K562 (cell line): ENCODE data around the gene HES5. TPM values are rescaled to one million over a fixed set of nuclear protein-coding genes. Genes with fewer than 3 reads are reported as not detected.

Source experiments
- ATAC-seq: fragments of 200-7000 bp; cut with Tn5 transposase; 3 replicates; pipeline ENCODE4 v1.9.1; 2020; ENCODE audit warnings: moderate library complexity
- BruUV-seq: library from RNA; stranded (reverse); fragments of 400-500 nt; replicated peaks from 2 replicates; lab custom pipeline; 2021; lab: Mats Ljungman, UMichigan
- CTCF ChIA-PET: fragments of 300-600 bp; formaldehyde crosslinking; extraction: SDS; loops from one replicate; lab custom pipeline; 2021; ENCODE audit warnings: low intra/inter-chr PET ratio; lab: Yijun Ruan, JAX
- POLR2A ChIA-PET: fragments of 300-600, 350-650 bp; sonication (Branson Sonifier 250); formaldehyde crosslinking; extraction: SDS; loops from one replicate; lab custom pipeline; 2021; ENCODE audit warnings: antibody characterized with exemption, inconsistent platforms; lab: Yijun Ruan, JAX
- DNase-seq, 4 experiments: peaks; one replicate each; pipeline versions ENCODE4 v3.0.0 to v3.0.0-alpha.2; 2011 to 2018; ENCODE audit warnings: low spot score in 3 of 4, mixed read lengths in 3 of 4; ENCODE audit errors: extremely low read depth in 1 of 4
- FAIRE-seq: peaks from 2 replicates; lab custom pipeline; 2011; peaks lifted over from hg19 to GRCh38; lab: Jason Lieb, UNC
- H2AFZ ChIP-seq: 2 replicates; pipeline ENCODE4 v1.6.0; 2011; ENCODE audit warnings: low read depth, low read length, control low read depth, inconsistent platforms
- H3K27ac ChIP-seq: fragments of 200-600 bp; 3 replicates; pipeline ENCODE4 v1.8.0; 2011; ENCODE audit warnings: low read depth, mild to moderate bottlenecking, control low read depth, inconsistent platforms, low read length, moderate library complexity, mixed read lengths; ENCODE audit errors: extremely low read depth
- H3K27me3 ChIP-seq, 2 experiments: fragments of 300-600 bp in 1 of 2; 2 replicates in 1 of 2; 3 replicates in 1 of 2; pipeline versions ENCODE4 v1.6.0 to v1.8.0; 2011; ENCODE audit warnings: inconsistent platforms in 2 of 2, low read length in 2 of 2, mild to moderate bottlenecking in 1 of 2, mixed read lengths in 1 of 2, moderate library complexity in 1 of 2; ENCODE audit not compliant: control insufficient read depth in 2 of 2, insufficient read depth in 2 of 2
- H3K36me3 ChIP-seq: fragments of 300-600 bp; 3 replicates; pipeline ENCODE4 v1.8.0; 2011; ENCODE audit warnings: mild to moderate bottlenecking, low read length, inconsistent platforms; ENCODE audit not compliant: control insufficient read depth, insufficient read depth
- H3K4me1 ChIP-seq, 2 experiments: fragments of 200-600 bp in 1 of 2; replicated peaks in 1 of 2; 2 replicates in 1 of 2; 3 replicates in 1 of 2; pipeline versions ENCODE4 v1.5.1 to v1.8.0; 2011; ENCODE audit warnings: inconsistent platforms in 2 of 2, low read length in 2 of 2, mild to moderate bottlenecking in 1 of 2, mixed read lengths in 1 of 2, moderate library complexity in 1 of 2; ENCODE audit not compliant: control insufficient read depth in 2 of 2, insufficient read depth in 2 of 2
- H3K4me2 ChIP-seq: 2 replicates; pipeline ENCODE4 v1.6.1; 2011; ENCODE audit warnings: low read length, control low read depth, inconsistent platforms, mixed read lengths; ENCODE audit not compliant: insufficient read depth
- H3K4me3 ChIP-seq: fragments of 200-600 bp; sonication (generic), shearing (Covaris generic); 2 replicates; pipeline ENCODE4 v1.5.1; 2016; ENCODE audit warnings: control low read depth, inconsistent platforms
- H3K79me2 ChIP-seq: fragments of 200-600 bp; 3 replicates; pipeline ENCODE4 v1.8.0; 2011; ENCODE audit warnings: low read length, inconsistent platforms; ENCODE audit not compliant: control insufficient read depth, insufficient read depth
- H3K9ac ChIP-seq, 2 experiments: 2 replicates each; pipeline versions ENCODE4 v1.6.0 to v1.6.1; 2011; ENCODE audit warnings: low read depth in 2 of 2, low read length in 2 of 2, control low read depth in 1 of 2, inconsistent platforms in 1 of 2, mild to moderate bottlenecking in 1 of 2, mixed read lengths in 1 of 2; ENCODE audit not compliant: insufficient read depth in 1 of 2
- H3K9me1 ChIP-seq: one replicate; pipeline ENCODE4 v1.6.0; 2011; ENCODE audit warnings: inconsistent platforms, mild to moderate bottlenecking, low read length, moderate library complexity; ENCODE audit not compliant: control insufficient read depth, insufficient read depth
- H3K9me3 ChIP-seq: replicated peaks from 2 replicates; pipeline ENCODE4 v1.5.1; 2011; ENCODE audit warnings: low read depth, low read length, inconsistent platforms; ENCODE audit not compliant: control insufficient read depth, insufficient read depth
- H4K20me1 ChIP-seq: replicated peaks from 2 replicates; pipeline ENCODE4 v1.6.1; 2011; ENCODE audit warnings: low read length, inconsistent platforms, mixed read lengths; ENCODE audit not compliant: control insufficient read depth, insufficient read depth
- BDP1 ChIP-seq: IDR thresholded peaks from 3 replicates; pipeline ENCODE4 v1.6.1; 2011; ENCODE audit not compliant: insufficient read length, insufficient read depth
- CCNT2 ChIP-seq: IDR thresholded peaks from 2 replicates; pipeline ENCODE4 v1.6.1; 2011; ENCODE audit warnings: borderline replicate concordance, low read depth, mild to moderate bottlenecking, moderate library complexity, mixed read lengths, low read length; ENCODE audit not compliant: insufficient read length; ENCODE audit errors: extremely low read depth
- CEBPB ChIP-seq: fragments of 450-650 bp; IDR thresholded peaks from 2 replicates; pipeline ENCODE4 v1.6.1; 2016; ENCODE audit warnings: missing genetic modification characterization, missing compliant biosample characterization
- ELF1 ChIP-seq: fragments of 200-800 bp; sonication (Bioruptor generic); IDR thresholded peaks from 2 replicates; pipeline ENCODE4 v1.6.1; 2016; ENCODE audit warnings: missing genetic modification characterization, missing compliant biosample characterization
- ETV5 ChIP-seq: sonication (generic); formaldehyde crosslinking; IDR thresholded peaks from 2 replicates; pipeline ENCODE4 v1.4.0; 2020; ENCODE audit warnings: low read depth, mild to moderate bottlenecking, missing genetic modification reagents
- KAT2B ChIP-seq: IDR thresholded peaks from one replicate; pipeline ENCODE4 v1.6.1; 2012; ENCODE audit warnings: low read depth, mild to moderate bottlenecking, control low read depth, inconsistent platforms, low read length, moderate library complexity
- POLR2G ChIP-seq: fragments of 200-400 bp; formaldehyde crosslinking; IDR thresholded peaks from 2 replicates; pipeline ENCODE4 v1.6.1; 2017; ENCODE audit warnings: low read depth, mild to moderate bottlenecking, antibody characterized with exemption, low read length, moderate library complexity
- PYGO2 ChIP-seq: fragments of 450-650 bp; IDR thresholded peaks from 2 replicates; pipeline ENCODE4 v1.6.1; 2016; ENCODE audit warnings: mild to moderate bottlenecking, missing genetic modification characterization, moderate library complexity, missing compliant biosample characterization
- RBFOX2 ChIP-seq: fragments of 200-400 bp; formaldehyde crosslinking; IDR thresholded peaks from 2 replicates; pipeline ENCODE4 v1.6.1; 2017; ENCODE audit warnings: low read depth, mild to moderate bottlenecking, low read length, moderate library complexity
- SRSF9 ChIP-seq: fragments of 200-400 bp; formaldehyde crosslinking; IDR thresholded peaks from 2 replicates; pipeline ENCODE4 v1.6.1; 2017; ENCODE audit warnings: low read depth, low read length, borderline replicate concordance
- SUPT5H ChIP-seq: fragments of 450-650 bp; IDR thresholded peaks from 2 replicates; pipeline ENCODE4 v1.6.1; 2016
- TEAD4 ChIP-seq, 2 experiments: sonication (generic) in 1 of 2; formaldehyde crosslinking in 1 of 2; IDR thresholded peaks; 2 replicates each; pipeline versions ENCODE4 v1.6.1 to v1.8.0; 2012 to 2022; ENCODE audit warnings: borderline replicate concordance in 1 of 2, inconsistent platforms in 1 of 2, low read length in 1 of 2, mild to moderate bottlenecking in 1 of 2, missing genetic modification reagents in 1 of 2
- WGBS: fragments of 100-300 bp; shearing (Covaris generic); methylation state at CpG from one replicate; pipeline ENCODE4 v1.1.6; 2016; ENCODE audit warnings: low coverage, mixed read lengths; ENCODE audit not compliant: insufficient coverage; ENCODE audit errors: missing lambda C conversion rate; 5-methylcytosine and 5-hydroxymethylcytosine counted together
- in situ Hi-C: fragments of 300-500 bp; cut with MboI; formaldehyde crosslinking; loops from 4 replicates; pipeline ENCODE4 v1.15.0; 2018; ENCODE audit warnings: inconsistent platforms, mixed read lengths
- intact Hi-C: fragments of 100-400 bp; cut with micrococcal nuclease; formaldehyde crosslinking; loops from 2 replicates; pipeline ENCODE4 v1.14.2; 2022
- polyA plus RNA-seq, 8 experiments: library from polyadenylated mRNA; depleted of rRNA in 4 of 8; stranded (reverse) in 5 of 8; unstranded in 3 of 8; fragments of >200 nt; fragmentation: Nextera tagmentation in 2 of 8; fragmentation: Illumina TruSeq in 1 of 8; extraction: Ambion mirVana in 2 of 8; extraction: Trizol in 1 of 8; gene quantifications; 2 replicates each; pipeline versions ENCODE4 v1.2.1 to v1.2.3, GENCODE V29; 2011 to 2014; ENCODE audit warnings: inconsistent platforms in 1 of 8, missing spikeins in 1 of 8
- total RNA-seq, 7 experiments: library from RNA; depleted of rRNA in 6 of 7; stranded (reverse); fragments of >200 nt in 6 of 7; fragmentation: Illumina TruSeq in 2 of 7; extraction: Trizol in 2 of 7; gene quantifications; 2 replicates each; pipeline versions ENCODE4 v1.2.1 to v1.2.3, GENCODE V29; 2011 to 2021; ENCODE audit warnings: low replicate concordance in 1 of 7

HES5 gene
- total and polyA plus RNA-seq, 9 of the 15 experiments (the other 6 are each of a cell fraction or from before 2014, with no cell fraction given) = not detected

DNA sequence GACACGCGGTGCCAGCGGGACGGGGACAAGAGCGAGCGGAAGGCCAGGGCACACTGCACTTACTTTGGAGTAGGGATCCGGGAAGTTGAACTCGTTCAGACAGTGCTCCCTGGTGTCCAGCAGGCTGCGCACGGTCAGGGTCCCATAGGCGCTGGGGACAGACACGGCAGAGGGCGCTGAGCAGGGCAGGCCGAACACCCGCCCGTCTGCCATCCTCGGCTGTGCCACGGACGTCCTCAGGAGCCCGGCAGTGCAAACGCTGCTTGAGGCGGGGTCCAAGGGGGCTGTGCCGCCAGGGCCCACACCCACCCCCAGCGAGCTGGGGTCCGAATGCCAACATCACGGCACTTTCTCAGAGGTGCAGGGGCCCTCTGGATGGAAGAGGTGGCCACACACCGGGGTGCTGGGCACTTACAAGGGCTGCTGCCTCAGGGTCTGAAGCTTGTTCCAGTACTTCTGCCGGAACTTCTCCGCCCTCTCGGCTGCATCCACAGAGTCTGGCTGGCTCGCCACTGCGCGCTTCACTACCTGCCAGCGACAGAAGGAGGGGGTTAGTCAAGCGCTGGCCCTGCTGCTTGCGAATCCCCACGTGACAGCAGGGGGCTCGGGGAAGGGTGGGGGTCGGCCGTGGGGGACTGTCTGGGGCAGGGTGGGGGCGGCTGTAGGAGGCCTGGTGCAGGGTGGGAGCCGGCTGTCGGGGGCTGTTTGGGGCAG, 16.0 kb downstream of the HES5 start:
- intact Hi-C loops = no loop called here
- Histone ChIP-seq H3K27ac (no peak overlapping the region), H3K36me3 (peaks cover 97% of the 10 kb centered on the region; the same call in 2 of the 3 replicates), H3K79me2 (no peaks in the 10 kb centered on the region), H4K20me1 (no peaks in the 10 kb centered on the region), H3K9me3 (no peaks in the 10 kb centered on the region), H2AFZ (no peak overlapping the region), H3K27me3 (no peaks in the 10 kb centered on the region), H3K4me1 (peaks cover 0 to 36% of the 10 kb centered on the region in 2 experiments; a peak in 1 of 5 replicates)
- POLR2A ChIA-PET = interaction anchor here (2.6 kb wide), 1 partner anchor 11 kb away, joined by 11 read pairs; the partner anchor contains the start of gene PANK4
- DNase-seq = no peak
- WGBS = 96% methylated on average over 37 of the region's 43 CpGs
- FAIRE-seq = no peak
- TF ChIP-seq POLR2G = peak; percentile 61
- no peak for TF ChIP-seq PYGO2
- TF ChIP-seq, all 486 proteins: peak for 1
- H3K9me1 ChIP-seq = peaks cover 5% of the 10 kb centered on the region
- no TSS peak for BruUV-seq
- H3K4me3 ChIP-seq = no peak overlapping the region
- in situ Hi-C loops = no loop called here
- CTCF ChIA-PET = no interaction called here
- ATAC-seq = no peak
- H3K4me2 ChIP-seq = no peak overlapping the region
- no peak overlapping the region for H3K9ac ChIP-seq

DNA sequence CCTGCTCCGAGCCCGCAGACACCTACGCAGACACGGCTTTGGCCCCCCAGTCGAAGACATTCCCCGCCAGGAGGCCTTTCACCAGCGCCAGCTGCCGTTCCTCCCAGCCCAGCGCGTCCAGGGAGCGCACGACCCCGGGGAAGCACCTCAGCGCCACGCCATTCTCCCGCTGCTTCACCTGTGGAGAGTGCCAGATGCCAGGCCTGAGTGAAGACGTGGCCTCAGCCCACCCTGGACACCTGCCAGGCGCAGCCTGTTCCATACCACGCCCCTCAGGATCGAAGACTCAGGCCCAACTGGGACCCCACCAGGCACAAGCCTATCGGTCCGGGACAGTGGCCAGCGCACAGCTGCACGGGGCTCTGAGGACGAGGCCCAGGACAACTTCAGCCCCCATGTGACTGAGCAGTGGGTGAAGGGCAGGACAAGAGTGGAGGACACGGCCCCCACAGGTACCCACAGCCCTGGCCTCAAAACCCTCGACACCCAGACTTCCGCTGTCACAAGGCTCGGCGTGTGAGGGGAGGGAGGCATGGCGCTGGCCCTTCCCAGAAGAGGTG, 17.1 kb downstream of the HES5 start:
- Histone ChIP-seq H3K9ac (0 out of 4 replicates have a peak overlapping the region, but pooled peaks of 1 of the 2 experiments have one; percentile 7), H3K36me3 (peaks cover 95% of the 10 kb centered on the region; the same call in 2 of the 3 replicates), H3K4me2 (no peak overlapping the region), H3K27me3 (no peaks in the 10 kb centered on the region), H3K9me1 (peaks cover 2% of the 10 kb centered on the region), H2AFZ (no peak overlapping the region), H3K9me3 (no peaks in the 10 kb centered on the region), H3K4me1 (peaks cover 0 to 37% of the 10 kb centered on the region in 2 experiments; a peak in 1 of 5 replicates), H3K4me3 (no peak overlapping the region), H3K27ac (no peak overlapping the region), H3K79me2 (no peaks in the 10 kb centered on the region), H4K20me1 (no peaks in the 10 kb centered on the region; the same call in 1 of the 2 replicates)
- DNase-seq (no peak), FAIRE-seq (no peak), ATAC-seq (no peak)
- POLR2A ChIA-PET = no interaction called here
- BruUV-seq = no TSS peak
- 91% methylated on average over 19 of the region's 31 CpGs for WGBS
- intact Hi-C loops = no loop called here
- CTCF ChIA-PET = no interaction called here
- in situ Hi-C loops = no loop called here
- TF ChIP-seq SUPT5H (0 out of 2 replicates have a peak, but pooled peaks have one; percentile 11), KAT2B (no peak), POLR2G (peak; percentile 64), BDP1 (no peak), TEAD4 (IDR thresholded peaks at IDR 0.05; ENCODE audit: low read length) (no peak), TEAD4 (CRISPR knock-in tag; IDR thresholded peaks at IDR 0.05; ENCODE audit: borderline replicate concordance) (no peak), CEBPB (no peak), ETV5 (no peak), RBFOX2 (peak; percentile 37), ELF1 (tag) (no peak), CCNT2 (no peak), SRSF9 (no peak)
